GM12878 (cell line): ENCODE results near the gene NTN3. TPM values are rescaled to one million over a fixed set of nuclear protein-coding genes. Genes with fewer than 3 reads are reported as not detected.
A peak's percentile ranks its signal among the peaks of the same experiment; 100 is the strongest.

Experiments
- BMI1 ChIP-seq: fragments of 450-650 bp; IDR thresholded peaks from 2 replicates; pipeline ENCODE4 v1.6.1; 2016; ENCODE audit warnings: mild to moderate bottlenecking, moderate library complexity, borderline replicate concordance
- HCFC1 ChIP-seq: fragments of 150-350 bp; IDR thresholded peaks from 2 replicates; pipeline ENCODE4 v1.6.1; 2014; ENCODE audit warnings: low read length
- KAT2A ChIP-seq: conservative IDR thresholded peaks from 2 replicates; pipeline ENCODE4 v1.6.1; 2011; ENCODE audit warnings: low read depth, low read length; ENCODE audit not compliant: control insufficient read depth
- POLR2A ChIP-seq: IDR thresholded peaks from 2 replicates; pipeline ENCODE4 v1.6.1; 2011; ENCODE audit warnings: low read depth, mild to moderate bottlenecking, low read length
- RAD51 ChIP-seq: fragments of 450-650 bp; IDR thresholded peaks from 2 replicates; pipeline ENCODE4 v1.6.1; 2016; ENCODE audit warnings: moderate library complexity, mild to moderate bottlenecking, inconsistent platforms
- RB1 ChIP-seq: fragments of 450-650 bp; formaldehyde crosslinking; IDR thresholded peaks from 2 replicates; pipeline ENCODE4 v1.6.1; 2017; ENCODE audit warnings: mild to moderate bottlenecking, borderline replicate concordance
- RFX5 ChIP-seq: IDR thresholded peaks from 2 replicates; pipeline ENCODE4 v1.6.1; 2011; ENCODE audit warnings: low read depth, low read length, improper control_type of control experiment
- RUNX3 ChIP-seq: IDR thresholded peaks from 2 replicates; pipeline ENCODE4 v1.6.1; 2012; ENCODE audit warnings: low read length, inconsistent platforms
- WRNIP1 ChIP-seq: IDR thresholded peaks from 2 replicates; pipeline ENCODE4 v1.6.1; 2011; ENCODE audit warnings: low read depth, low read length, improper control_type of control experiment, borderline replicate concordance
- ZNF274 ChIP-seq: IDR thresholded peaks from one replicate; pipeline ENCODE4 v1.8.0; 2011; ENCODE audit not compliant: insufficient read length, insufficient read depth
- polyA plus RNA-seq, 11 experiments: library from polyadenylated mRNA; depleted of rRNA in 4 of 11; unstranded in 6 of 11; stranded (reverse) in 5 of 11; fragments of >200 nt; fragmentation: Nextera tagmentation in 4 of 11; fragmentation: Illumina TruSeq in 1 of 11; extraction: Ambion mirVana in 4 of 11; extraction: Trizol in 1 of 11; gene quantifications; 1 replicate in 1 of 11; 2 replicates in 10 of 11; pipeline versions ENCODE4 v1.2.1 to v1.2.3, GENCODE V29; 2011 to 2016; ENCODE audit warnings: inconsistent platforms in 2 of 11, missing spikeins in 2 of 11, low read depth in 1 of 11
- total RNA-seq, 4 experiments: library from RNA; depleted of rRNA in 3 of 4; stranded (reverse); fragments of >200 nt in 3 of 4; fragmentation: Illumina TruSeq in 1 of 4; extraction: Trizol in 1 of 4; gene quantifications; 2 replicates each; pipeline versions ENCODE4 v1.2.1 to v1.2.3, GENCODE V29; 2013 to 2021
- TF ChIP-seq, protein P1 (sequence below): fragments of 450-650 bp; IDR thresholded peaks from 2 replicates; pipeline ENCODE4 v1.6.1; 2014; ENCODE audit warnings: mild to moderate bottlenecking
- TF ChIP-seq, protein P2 (sequence below): fragments of 450-650 bp; IDR thresholded peaks from 2 replicates; pipeline ENCODE4 v1.6.1; 2017; ENCODE audit warnings: borderline replicate concordance
- TF ChIP-seq, protein P3 (sequence below): fragments of 450-650 bp; formaldehyde crosslinking; IDR thresholded peaks from 2 replicates; pipeline ENCODE4 v1.4.0; 2020; ENCODE audit warnings: mild to moderate bottlenecking, moderate library complexity
- TF ChIP-seq, protein P4 (sequence below): fragments of 150-350 bp; IDR thresholded peaks from 2 replicates; pipeline ENCODE4 v1.6.1; 2014; ENCODE audit warnings: mild to moderate bottlenecking, low read depth, low read length
- TF ChIP-seq, protein P5 (sequence below): IDR thresholded peaks from 2 replicates; pipeline ENCODE4 v1.6.1; 2012; ENCODE audit warnings: low read depth, low read length, improper control_type of control experiment
- TF ChIP-seq, protein P6 (sequence below): IDR thresholded peaks from 2 replicates; pipeline ENCODE4 v1.6.1; 2011; ENCODE audit warnings: low read depth, low read length, improper control_type of control experiment, borderline replicate concordance
- TF ChIP-seq, protein P7 (sequence below): fragments of 450-650 bp; IDR thresholded peaks from 2 replicates; pipeline ENCODE4 v1.6.1; 2017; ENCODE audit warnings: mild to moderate bottlenecking, moderate library complexity

NTN3 gene
- total and polyA plus RNA-seq, 10 of the 15 experiments (the other 5 are each of a cell fraction or from before 2014, with no cell fraction given) = 0.04 TPM; not detected in 9

DNA sequence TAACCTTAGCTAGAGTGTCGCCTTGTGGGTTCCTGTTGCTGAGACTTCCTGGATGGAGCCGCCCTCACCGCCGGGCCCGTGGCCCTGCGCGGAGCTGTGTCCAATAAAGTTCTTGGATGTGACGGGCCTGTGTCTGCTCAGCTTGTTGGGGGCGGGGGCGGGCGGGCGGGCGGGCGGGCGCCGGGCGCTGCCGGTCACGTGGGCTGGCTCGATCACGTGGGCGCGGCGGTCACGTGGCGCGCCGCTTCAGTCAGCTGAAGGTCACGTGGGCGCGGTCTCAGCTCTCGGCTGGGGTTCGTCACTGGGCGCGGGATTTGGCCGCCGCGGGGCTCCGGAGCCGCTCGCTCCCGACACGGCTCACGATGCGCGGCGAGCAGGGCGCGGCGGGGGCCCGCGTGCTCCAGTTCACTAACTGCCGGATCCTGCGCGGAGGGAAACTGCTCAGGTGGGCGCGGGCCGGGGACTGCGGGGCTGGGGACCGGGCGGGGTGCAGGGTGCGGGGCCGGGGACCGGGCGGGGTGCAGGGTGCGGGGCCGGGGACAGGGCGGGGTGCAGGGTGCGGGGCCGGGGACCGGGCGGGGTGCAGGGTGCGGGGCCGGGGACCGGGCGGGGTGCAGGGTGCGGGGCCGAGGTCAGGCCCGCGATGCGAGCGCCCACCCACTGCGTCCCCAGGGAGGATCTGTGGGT lies 49.1 kb downstream of the NTN3 start, which contains the start of gene AMDHD2 (continued):
- TF ChIP-seq RAD51 (peak; percentile 98), RB1 (peak; percentile 79; the same call in 1 of the 2 replicates), RUNX3 (peak; percentile 48), WRNIP1 (no peak), ZNF274 (no peak), BMI1 (no peak), RFX5 (no peak), POLR2A (peak; percentile 91), HCFC1 (peak; percentile 65), KAT2A (no peak)
- TF ChIP-seq, protein P1, sequence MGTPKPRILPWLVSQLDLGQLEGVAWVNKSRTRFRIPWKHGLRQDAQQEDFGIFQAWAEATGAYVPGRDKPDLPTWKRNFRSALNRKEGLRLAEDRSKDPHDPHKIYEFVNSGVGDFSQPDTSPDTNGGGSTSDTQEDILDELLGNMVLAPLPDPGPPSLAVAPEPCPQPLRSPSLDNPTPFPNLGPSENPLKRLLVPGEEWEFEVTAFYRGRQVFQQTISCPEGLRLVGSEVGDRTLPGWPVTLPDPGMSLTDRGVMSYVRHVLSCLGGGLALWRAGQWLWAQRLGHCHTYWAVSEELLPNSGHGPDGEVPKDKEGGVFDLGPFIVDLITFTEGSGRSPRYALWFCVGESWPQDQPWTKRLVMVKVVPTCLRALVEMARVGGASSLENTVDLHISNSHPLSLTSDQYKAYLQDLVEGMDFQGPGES = peak; percentile 59; the same call in 1 of the 2 replicates
- TF ChIP-seq, protein P2, sequence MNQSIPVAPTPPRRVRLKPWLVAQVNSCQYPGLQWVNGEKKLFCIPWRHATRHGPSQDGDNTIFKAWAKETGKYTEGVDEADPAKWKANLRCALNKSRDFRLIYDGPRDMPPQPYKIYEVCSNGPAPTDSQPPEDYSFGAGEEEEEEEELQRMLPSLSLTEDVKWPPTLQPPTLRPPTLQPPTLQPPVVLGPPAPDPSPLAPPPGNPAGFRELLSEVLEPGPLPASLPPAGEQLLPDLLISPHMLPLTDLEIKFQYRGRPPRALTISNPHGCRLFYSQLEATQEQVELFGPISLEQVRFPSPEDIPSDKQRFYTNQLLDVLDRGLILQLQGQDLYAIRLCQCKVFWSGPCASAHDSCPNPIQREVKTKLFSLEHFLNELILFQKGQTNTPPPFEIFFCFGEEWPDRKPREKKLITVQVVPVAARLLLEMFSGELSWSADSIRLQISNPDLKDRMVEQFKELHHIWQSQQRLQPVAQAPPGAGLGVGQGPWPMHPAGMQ = no peak
- TF ChIP-seq, protein P3, sequence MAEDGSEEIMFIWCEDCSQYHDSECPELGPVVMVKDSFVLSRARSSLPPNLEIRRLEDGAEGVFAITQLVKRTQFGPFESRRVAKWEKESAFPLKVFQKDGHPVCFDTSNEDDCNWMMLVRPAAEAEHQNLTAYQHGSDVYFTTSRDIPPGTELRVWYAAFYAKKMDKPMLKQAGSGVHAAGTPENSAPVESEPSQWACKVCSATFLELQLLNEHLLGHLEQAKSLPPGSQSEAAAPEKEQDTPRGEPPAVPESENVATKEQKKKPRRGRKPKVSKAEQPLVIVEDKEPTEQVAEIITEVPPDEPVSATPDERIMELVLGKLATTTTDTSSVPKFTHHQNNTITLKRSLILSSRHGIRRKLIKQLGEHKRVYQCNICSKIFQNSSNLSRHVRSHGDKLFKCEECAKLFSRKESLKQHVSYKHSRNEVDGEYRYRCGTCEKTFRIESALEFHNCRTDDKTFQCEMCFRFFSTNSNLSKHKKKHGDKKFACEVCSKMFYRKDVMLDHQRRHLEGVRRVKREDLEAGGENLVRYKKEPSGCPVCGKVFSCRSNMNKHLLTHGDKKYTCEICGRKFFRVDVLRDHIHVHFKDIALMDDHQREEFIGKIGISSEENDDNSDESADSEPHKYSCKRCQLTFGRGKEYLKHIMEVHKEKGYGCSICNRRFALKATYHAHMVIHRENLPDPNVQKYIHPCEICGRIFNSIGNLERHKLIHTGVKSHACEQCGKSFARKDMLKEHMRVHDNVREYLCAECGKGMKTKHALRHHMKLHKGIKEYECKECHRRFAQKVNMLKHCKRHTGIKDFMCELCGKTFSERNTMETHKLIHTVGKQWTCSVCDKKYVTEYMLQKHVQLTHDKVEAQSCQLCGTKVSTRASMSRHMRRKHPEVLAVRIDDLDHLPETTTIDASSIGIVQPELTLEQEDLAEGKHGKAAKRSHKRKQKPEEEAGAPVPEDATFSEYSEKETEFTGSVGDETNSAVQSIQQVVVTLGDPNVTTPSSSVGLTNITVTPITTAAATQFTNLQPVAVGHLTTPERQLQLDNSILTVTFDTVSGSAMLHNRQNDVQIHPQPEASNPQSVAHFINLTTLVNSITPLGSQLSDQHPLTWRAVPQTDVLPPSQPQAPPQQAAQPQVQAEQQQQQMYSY (CRISPR knock-in tag) = no peak
- TF ChIP-seq, protein P4, sequence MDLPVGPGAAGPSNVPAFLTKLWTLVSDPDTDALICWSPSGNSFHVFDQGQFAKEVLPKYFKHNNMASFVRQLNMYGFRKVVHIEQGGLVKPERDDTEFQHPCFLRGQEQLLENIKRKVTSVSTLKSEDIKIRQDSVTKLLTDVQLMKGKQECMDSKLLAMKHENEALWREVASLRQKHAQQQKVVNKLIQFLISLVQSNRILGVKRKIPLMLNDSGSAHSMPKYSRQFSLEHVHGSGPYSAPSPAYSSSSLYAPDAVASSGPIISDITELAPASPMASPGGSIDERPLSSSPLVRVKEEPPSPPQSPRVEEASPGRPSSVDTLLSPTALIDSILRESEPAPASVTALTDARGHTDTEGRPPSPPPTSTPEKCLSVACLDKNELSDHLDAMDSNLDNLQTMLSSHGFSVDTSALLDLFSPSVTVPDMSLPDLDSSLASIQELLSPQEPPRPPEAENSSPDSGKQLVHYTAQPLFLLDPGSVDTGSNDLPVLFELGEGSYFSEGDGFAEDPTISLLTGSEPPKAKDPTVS = no peak
- TF ChIP-seq, protein P5, sequence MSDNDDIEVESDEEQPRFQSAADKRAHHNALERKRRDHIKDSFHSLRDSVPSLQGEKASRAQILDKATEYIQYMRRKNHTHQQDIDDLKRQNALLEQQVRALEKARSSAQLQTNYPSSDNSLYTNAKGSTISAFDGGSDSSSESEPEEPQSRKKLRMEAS = peak; percentile 98
- TF ChIP-seq, protein P6, sequence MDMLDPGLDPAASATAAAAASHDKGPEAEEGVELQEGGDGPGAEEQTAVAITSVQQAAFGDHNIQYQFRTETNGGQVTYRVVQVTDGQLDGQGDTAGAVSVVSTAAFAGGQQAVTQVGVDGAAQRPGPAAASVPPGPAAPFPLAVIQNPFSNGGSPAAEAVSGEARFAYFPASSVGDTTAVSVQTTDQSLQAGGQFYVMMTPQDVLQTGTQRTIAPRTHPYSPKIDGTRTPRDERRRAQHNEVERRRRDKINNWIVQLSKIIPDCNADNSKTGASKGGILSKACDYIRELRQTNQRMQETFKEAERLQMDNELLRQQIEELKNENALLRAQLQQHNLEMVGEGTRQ = peak; percentile 98
- TF ChIP-seq, protein P7, sequence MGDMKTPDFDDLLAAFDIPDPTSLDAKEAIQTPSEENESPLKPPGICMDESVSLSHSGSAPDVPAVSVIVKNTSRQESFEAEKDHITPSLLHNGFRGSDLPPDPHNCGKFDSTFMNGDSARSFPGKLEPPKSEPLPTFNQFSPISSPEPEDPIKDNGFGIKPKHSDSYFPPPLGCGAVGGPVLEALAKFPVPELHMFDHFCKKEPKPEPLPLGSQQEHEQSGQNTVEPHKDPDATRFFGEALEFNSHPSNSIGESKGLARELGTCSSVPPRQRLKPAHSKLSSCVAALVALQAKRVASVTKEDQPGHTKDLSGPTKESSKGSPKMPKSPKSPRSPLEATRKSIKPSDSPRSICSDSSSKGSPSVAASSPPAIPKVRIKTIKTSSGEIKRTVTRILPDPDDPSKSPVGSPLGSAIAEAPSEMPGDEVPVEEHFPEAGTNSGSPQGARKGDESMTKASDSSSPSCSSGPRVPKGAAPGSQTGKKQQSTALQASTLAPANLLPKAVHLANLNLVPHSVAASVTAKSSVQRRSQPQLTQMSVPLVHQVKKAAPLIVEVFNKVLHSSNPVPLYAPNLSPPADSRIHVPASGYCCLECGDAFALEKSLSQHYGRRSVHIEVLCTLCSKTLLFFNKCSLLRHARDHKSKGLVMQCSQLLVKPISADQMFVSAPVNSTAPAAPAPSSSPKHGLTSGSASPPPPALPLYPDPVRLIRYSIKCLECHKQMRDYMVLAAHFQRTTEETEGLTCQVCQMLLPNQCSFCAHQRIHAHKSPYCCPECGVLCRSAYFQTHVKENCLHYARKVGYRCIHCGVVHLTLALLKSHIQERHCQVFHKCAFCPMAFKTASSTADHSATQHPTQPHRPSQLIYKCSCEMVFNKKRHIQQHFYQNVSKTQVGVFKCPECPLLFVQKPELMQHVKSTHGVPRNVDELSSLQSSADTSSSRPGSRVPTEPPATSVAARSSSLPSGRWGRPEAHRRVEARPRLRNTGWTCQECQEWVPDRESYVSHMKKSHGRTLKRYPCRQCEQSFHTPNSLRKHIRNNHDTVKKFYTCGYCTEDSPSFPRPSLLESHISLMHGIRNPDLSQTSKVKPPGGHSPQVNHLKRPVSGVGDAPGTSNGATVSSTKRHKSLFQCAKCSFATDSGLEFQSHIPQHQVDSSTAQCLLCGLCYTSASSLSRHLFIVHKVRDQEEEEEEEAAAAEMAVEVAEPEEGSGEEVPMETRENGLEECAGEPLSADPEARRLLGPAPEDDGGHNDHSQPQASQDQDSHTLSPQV = no peak
